ENCODE results near the gene CPLX1. TPM values are rescaled to one million over a fixed set of nuclear protein-coding genes. Genes with fewer than 3 reads are reported as not detected.
A peak's percentile ranks its signal among the peaks of the same experiment; 100 is the strongest.
"Not testable (repeated sequence)": the region's sequence is repeated elsewhere in the genome, so short reads cannot be mapped to it uniquely, and the experiment has no call there.

CPLX1 gene
- total RNA-seq, 2 experiments from 2014 or later: 0.43 to 0.61 TPM

- H3K9me3 Mint-ChIP-seq: peaks cover 4% of the 10 kb centered on the region
- POLR2A ChIA-PET: no interaction called here
- no peak for DNase-seq
- intact Hi-C loops (cut with micrococcal nuclease): no loop called here
- no peak overlapping the region for H3K27ac Mint-ChIP-seq
- H3K4me1 Mint-ChIP-seq (ENCODE audit: low read depth): peaks cover 30% of the 10 kb centered on the region
- CTCF ChIA-PET: no interaction called here
- H3K36me3 Mint-ChIP-seq: peaks cover 25% of the 10 kb centered on the region
- no peaks in the 10 kb centered on the region for H3K27me3 Mint-ChIP-seq
- H3K4me3 Mint-ChIP-seq: no peak overlapping the region
Observed at GRCh38 chr4:761086-761485, 64.8 kb downstream of the CPLX1 start.

- no peaks in the 10 kb centered on the region for H3K27me3 Mint-ChIP-seq
- peaks cover 22% of the 10 kb centered on the region for H3K36me3 Mint-ChIP-seq
- no peak overlapping the region for H3K27ac Mint-ChIP-seq
- no peak for DNase-seq
- peaks cover 29% of the 10 kb centered on the region for H3K4me1 Mint-ChIP-seq (ENCODE audit: low read depth)
- POLR2A ChIA-PET: no interaction called here
- CTCF ChIA-PET: no interaction called here
- peaks cover 4% of the 10 kb centered on the region for H3K9me3 Mint-ChIP-seq
- no peak overlapping the region for H3K4me3 Mint-ChIP-seq
- intact Hi-C loops (cut with micrococcal nuclease): no loop called here
Observed at GRCh38 chr4:760616-761015, 65.3 kb downstream of the CPLX1 start.

GRCh38 chr4:759810-760209 is 66.1 kb downstream of the CPLX1 start:
- POLR2A ChIA-PET; intact Hi-C loops (cut with micrococcal nuclease); CTCF ChIA-PET; H3K4me3 Mint-ChIP-seq; DNase-seq; H3K27me3 Mint-ChIP-seq; H3K9me3 Mint-ChIP-seq: not testable (repeated sequence)
- peaks cover 28% of the 10 kb centered on the region for H3K4me1 Mint-ChIP-seq (ENCODE audit: low read depth)
- H3K27ac Mint-ChIP-seq: peak overlapping the region; percentile 0
- H3K36me3 Mint-ChIP-seq: peaks cover 20% of the 10 kb centered on the region

- Mint-ChIP-seq H3K9me3 (no peaks in the 10 kb centered on the region), H3K27ac (no peak overlapping the region), H3K4me1 (ENCODE audit: low read depth) (peaks cover 11% of the 10 kb centered on the region), H3K27me3 (no peaks in the 10 kb centered on the region), H3K4me3 (no peak overlapping the region), H3K36me3 (peaks cover 15% of the 10 kb centered on the region)
- CTCF ChIA-PET: interaction anchor here (1.1 kb wide), 1 partner anchor 15 kb away, joined by 6 read pairs; no protein-coding TSS in a partner anchor
- intact Hi-C loops (cut with micrococcal nuclease): no loop called here
- DNase-seq: no peak
- POLR2A ChIA-PET: no interaction called here
Observed at GRCh38 chr4:757111-757510, 68.8 kb downstream of the CPLX1 start.

GRCh38 chr4:754221-755120 is 71.5 kb downstream of the CPLX1 start:
- no peak for DNase-seq
- no peaks in the 10 kb centered on the region for H3K27me3 Mint-ChIP-seq
- no peaks in the 10 kb centered on the region for H3K4me1 Mint-ChIP-seq (ENCODE audit: low read depth)
- H3K36me3 Mint-ChIP-seq: peaks cover 9% of the 10 kb centered on the region
- H3K9me3 Mint-ChIP-seq: no peaks in the 10 kb centered on the region
- intact Hi-C loops (cut with micrococcal nuclease): no loop called here
- H3K4me3 Mint-ChIP-seq: no peak overlapping the region
- H3K27ac Mint-ChIP-seq: no peak overlapping the region
- ChIA-PET POLR2A (no interaction called here), CTCF (interaction anchor here (3.0 kb wide), 1 partner anchor 13 kb away, joined by 17 read pairs; no protein-coding TSS in a partner anchor)

- H3K4me3 Mint-ChIP-seq; intact Hi-C loops (cut with micrococcal nuclease); H3K4me1 Mint-ChIP-seq (ENCODE audit: low read depth); H3K27me3 Mint-ChIP-seq; H3K9me3 Mint-ChIP-seq; DNase-seq; POLR2A ChIA-PET; H3K27ac Mint-ChIP-seq: not testable (repeated sequence)
- CTCF ChIA-PET: interaction anchor here (3.0 kb wide), 1 partner anchor 12 kb away, joined by 17 read pairs; no protein-coding TSS in a partner anchor
- peaks cover 12% of the 10 kb centered on the region for H3K36me3 Mint-ChIP-seq
Observed at GRCh38 chr4:753186-753585, 72.7 kb downstream of the CPLX1 start.

GRCh38 chr4:752196-752861 is 73.6 kb downstream of the CPLX1 start:
- H3K4me3 Mint-ChIP-seq: no peak overlapping the region
- no peak overlapping the region for H3K27ac Mint-ChIP-seq
- ChIA-PET POLR2A (no interaction called here), CTCF (interaction anchor here (3.0 kb wide), 1 partner anchor 11 kb away, joined by 17 read pairs; no protein-coding TSS in a partner anchor)
- H3K27me3 Mint-ChIP-seq: no peaks in the 10 kb centered on the region
- intact Hi-C loops (cut with micrococcal nuclease): no loop called here
- no peak for DNase-seq
- H3K36me3 Mint-ChIP-seq: peaks cover 16% of the 10 kb centered on the region
- H3K4me1 Mint-ChIP-seq (ENCODE audit: low read depth): no peaks in the 10 kb centered on the region
- H3K9me3 Mint-ChIP-seq: no peaks in the 10 kb centered on the region

- Mint-ChIP-seq H3K4me1 (ENCODE audit: low read depth) (no peaks in the 10 kb centered on the region), H3K27ac (no peak overlapping the region), H3K36me3 (peaks cover 16% of the 10 kb centered on the region), H3K9me3 (no peaks in the 10 kb centered on the region), H3K4me3 (no peak overlapping the region), H3K27me3 (no peaks in the 10 kb centered on the region)
- no peak for DNase-seq
- CTCF ChIA-PET: interaction anchor here (1.4 kb wide), 1 partner anchor 9 kb away, joined by 4 read pairs; no protein-coding TSS in a partner anchor
- POLR2A ChIA-PET: no interaction called here
- intact Hi-C loops (cut with micrococcal nuclease): no loop called here
Observed at GRCh38 chr4:751676-752075, 74.3 kb downstream of the CPLX1 start.

- CTCF ChIA-PET: interaction anchor here (1.4 kb wide), 1 partner anchor 7 kb away, joined by 4 read pairs; no protein-coding TSS in a partner anchor
- H3K36me3 Mint-ChIP-seq: peaks cover 16% of the 10 kb centered on the region
- H3K27ac Mint-ChIP-seq: no peak overlapping the region
- POLR2A ChIA-PET: no interaction called here
- no peak for DNase-seq
- intact Hi-C loops (cut with micrococcal nuclease): no loop called here
- no peaks in the 10 kb centered on the region for H3K27me3 Mint-ChIP-seq
- H3K4me3 Mint-ChIP-seq: no peak overlapping the region
- H3K4me1 Mint-ChIP-seq (ENCODE audit: low read depth): no peaks in the 10 kb centered on the region
- no peaks in the 10 kb centered on the region for H3K9me3 Mint-ChIP-seq
Observed at GRCh38 chr4:749698-750666, 75.9 kb downstream of the CPLX1 start.

- H3K4me3 Mint-ChIP-seq: no peak overlapping the region
- H3K36me3 Mint-ChIP-seq: peaks cover 15% of the 10 kb centered on the region
- intact Hi-C loops (cut with micrococcal nuclease): no loop called here
- no peak for DNase-seq
- H3K27ac Mint-ChIP-seq: no peak overlapping the region
- POLR2A ChIA-PET: no interaction called here
- no peaks in the 10 kb centered on the region for H3K9me3 Mint-ChIP-seq
- H3K27me3 Mint-ChIP-seq: no peaks in the 10 kb centered on the region
- no peaks in the 10 kb centered on the region for H3K4me1 Mint-ChIP-seq (ENCODE audit: low read depth)
- CTCF ChIA-PET: no interaction called here
Observed at GRCh38 chr4:748461-748860, 77.5 kb downstream of the CPLX1 start.

GRCh38 chr4:747546-748170 is 78.3 kb downstream of the CPLX1 start:
- intact Hi-C loops (cut with micrococcal nuclease): no loop called here
- POLR2A ChIA-PET: no interaction called here
- Mint-ChIP-seq H3K4me3 (no peak overlapping the region), H3K4me1 (ENCODE audit: low read depth) (no peaks in the 10 kb centered on the region), H3K27ac (no peak overlapping the region), H3K9me3 (no peaks in the 10 kb centered on the region), H3K36me3 (peaks cover 15% of the 10 kb centered on the region), H3K27me3 (no peaks in the 10 kb centered on the region)
- CTCF ChIA-PET: no interaction called here
- DNase-seq: no peak
